B cell (primary cell): ENCODE results near the gene ZBTB16.

ENCODE experiments used
- CTCF ChIP-seq: fragments of 200-600 bp; IDR thresholded peaks from one replicate; pipeline ENCODE4 v1.8.0; 2022; ENCODE audit warnings: antibody characterized with exemption, mild to moderate bottlenecking
- EZH2 ChIP-seq: IDR thresholded peaks from 2 replicates; pipeline ENCODE4 v1.6.1; 2012; ENCODE audit warnings: borderline replicate concordance, low read depth, mild to moderate bottlenecking, moderate library complexity, low read length; ENCODE audit not compliant: insufficient read depth, poor library complexity, severe bottlenecking

- TF ChIP-seq CTCF (no peak), EZH2 (no peak)
Observed at GRCh38 chr11:114106047-114106446, 46.5 kb downstream of the ZBTB16 start.
